Measurements from ENCODE around the gene LY86. TPM values are rescaled to one million over a fixed set of nuclear protein-coding genes. Genes with fewer than 3 reads are reported as not detected.

LY86 gene
- total RNA-seq, 1 donor from 2014 or later, result 1.2 TPM

DNA sequence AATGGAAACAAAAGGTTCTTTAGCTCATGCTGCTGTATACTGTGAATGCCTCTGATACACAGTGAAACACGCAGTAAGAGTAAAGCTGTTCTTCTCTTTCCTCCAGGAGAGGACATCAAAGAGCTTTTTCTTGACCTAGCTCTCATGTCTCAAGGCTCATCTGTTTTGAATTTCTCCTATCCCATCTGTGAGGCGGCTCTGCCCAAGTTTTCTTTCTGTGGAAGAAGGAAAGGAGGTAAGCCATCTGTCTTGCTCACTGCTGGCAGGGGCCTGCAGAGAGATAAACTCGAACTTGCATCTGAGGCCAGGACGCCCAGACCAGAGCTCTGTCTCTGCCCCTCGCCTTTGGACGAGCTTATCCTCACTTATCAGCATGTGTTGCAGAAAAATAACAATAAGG, 37.7 kb downstream of the LY86 start:
- TF ChIP-seq, protein P1, sequence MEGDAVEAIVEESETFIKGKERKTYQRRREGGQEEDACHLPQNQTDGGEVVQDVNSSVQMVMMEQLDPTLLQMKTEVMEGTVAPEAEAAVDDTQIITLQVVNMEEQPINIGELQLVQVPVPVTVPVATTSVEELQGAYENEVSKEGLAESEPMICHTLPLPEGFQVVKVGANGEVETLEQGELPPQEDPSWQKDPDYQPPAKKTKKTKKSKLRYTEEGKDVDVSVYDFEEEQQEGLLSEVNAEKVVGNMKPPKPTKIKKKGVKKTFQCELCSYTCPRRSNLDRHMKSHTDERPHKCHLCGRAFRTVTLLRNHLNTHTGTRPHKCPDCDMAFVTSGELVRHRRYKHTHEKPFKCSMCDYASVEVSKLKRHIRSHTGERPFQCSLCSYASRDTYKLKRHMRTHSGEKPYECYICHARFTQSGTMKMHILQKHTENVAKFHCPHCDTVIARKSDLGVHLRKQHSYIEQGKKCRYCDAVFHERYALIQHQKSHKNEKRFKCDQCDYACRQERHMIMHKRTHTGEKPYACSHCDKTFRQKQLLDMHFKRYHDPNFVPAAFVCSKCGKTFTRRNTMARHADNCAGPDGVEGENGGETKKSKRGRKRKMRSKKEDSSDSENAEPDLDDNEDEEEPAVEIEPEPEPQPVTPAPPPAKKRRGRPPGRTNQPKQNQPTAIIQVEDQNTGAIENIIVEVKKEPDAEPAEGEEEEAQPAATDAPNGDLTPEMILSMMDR (IDR thresholded peaks at IDR 0.05; ENCODE audit: borderline replicate concordance), result no peak
- H3K27me3 ChIP-seq (ENCODE audit: low read depth), result no peaks in the 10 kb centered on the region
- H3K9me3 ChIP-seq (replicated peaks), result no peaks in the 10 kb centered on the region
- peaks cover 17% of the 10 kb centered on the region for H3K4me1 ChIP-seq
- no peak for DNase-seq
- no peaks in the 10 kb centered on the region for H3K36me3 ChIP-seq
- no peak overlapping the region for H3K27ac ChIP-seq (replicated peaks)
- intact Hi-C loops (cut with micrococcal nuclease), result no loop called here
- H3K4me3 ChIP-seq, result no peak overlapping the region

DNA sequence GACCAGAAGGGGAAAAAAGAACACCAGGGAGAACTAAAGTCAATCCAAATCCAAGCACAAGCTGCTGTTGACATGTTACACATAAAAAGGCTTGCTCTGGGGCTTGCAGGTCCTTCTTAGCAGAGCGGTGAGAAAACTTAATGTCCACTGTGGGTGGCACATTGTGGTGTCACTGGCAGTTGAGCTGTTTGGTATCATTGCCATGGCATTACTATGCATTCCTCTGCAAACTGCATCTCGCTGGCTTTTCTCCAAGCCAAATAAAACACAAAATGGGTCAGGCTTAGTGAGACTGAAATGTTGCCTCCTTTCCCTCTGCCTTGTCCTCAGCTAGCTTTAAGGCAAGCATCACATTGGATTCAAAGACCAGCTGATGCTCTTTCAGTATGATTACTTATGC, 40.9 kb downstream of the LY86 start:
- TF ChIP-seq, protein P1 (IDR thresholded peaks at IDR 0.05; ENCODE audit: borderline replicate concordance), result no peak
- no peaks in the 10 kb centered on the region for H3K36me3 ChIP-seq
- no peaks in the 10 kb centered on the region for H3K9me3 ChIP-seq (replicated peaks)
- no peak overlapping the region for H3K27ac ChIP-seq (replicated peaks)
- H3K4me3 ChIP-seq, result no peak overlapping the region
- no peak for DNase-seq
- intact Hi-C loops (cut with micrococcal nuclease), result no loop called here
- no peaks in the 10 kb centered on the region for H3K27me3 ChIP-seq (ENCODE audit: low read depth)
- peaks cover 6% of the 10 kb centered on the region for H3K4me1 ChIP-seq

DNA sequence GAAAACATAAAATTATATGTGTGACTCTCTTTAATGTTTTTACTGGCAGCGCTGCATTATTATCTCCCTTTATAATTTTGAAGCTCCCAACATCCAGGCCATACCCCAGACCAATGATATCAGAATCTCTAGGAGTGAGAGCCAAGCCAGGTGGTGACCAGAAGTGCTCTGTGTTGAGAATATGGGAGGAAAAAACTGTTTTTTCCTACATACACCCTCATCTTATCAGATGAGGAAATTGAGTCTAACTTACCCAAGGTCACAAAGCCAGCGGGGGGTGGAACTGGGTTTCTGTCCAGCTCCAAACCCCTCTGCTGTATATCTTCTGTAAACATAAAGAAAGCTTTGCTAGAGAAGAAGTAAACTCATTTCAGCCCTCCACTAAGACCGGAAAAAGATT, 42.5 kb downstream of the LY86 start:
- Histone ChIP-seq H3K9me3 (replicated peaks) (no peaks in the 10 kb centered on the region), H3K4me3 (no peak overlapping the region), H3K4me1 (peaks cover 6% of the 10 kb centered on the region), H3K27ac (replicated peaks) (no peak overlapping the region), H3K36me3 (no peaks in the 10 kb centered on the region), H3K27me3 (ENCODE audit: low read depth) (no peaks in the 10 kb centered on the region)
- DNase-seq, result no peak
- intact Hi-C loops (cut with micrococcal nuclease), result no loop called here
- TF ChIP-seq, protein P1 (IDR thresholded peaks at IDR 0.05; ENCODE audit: borderline replicate concordance), result no peak

DNA sequence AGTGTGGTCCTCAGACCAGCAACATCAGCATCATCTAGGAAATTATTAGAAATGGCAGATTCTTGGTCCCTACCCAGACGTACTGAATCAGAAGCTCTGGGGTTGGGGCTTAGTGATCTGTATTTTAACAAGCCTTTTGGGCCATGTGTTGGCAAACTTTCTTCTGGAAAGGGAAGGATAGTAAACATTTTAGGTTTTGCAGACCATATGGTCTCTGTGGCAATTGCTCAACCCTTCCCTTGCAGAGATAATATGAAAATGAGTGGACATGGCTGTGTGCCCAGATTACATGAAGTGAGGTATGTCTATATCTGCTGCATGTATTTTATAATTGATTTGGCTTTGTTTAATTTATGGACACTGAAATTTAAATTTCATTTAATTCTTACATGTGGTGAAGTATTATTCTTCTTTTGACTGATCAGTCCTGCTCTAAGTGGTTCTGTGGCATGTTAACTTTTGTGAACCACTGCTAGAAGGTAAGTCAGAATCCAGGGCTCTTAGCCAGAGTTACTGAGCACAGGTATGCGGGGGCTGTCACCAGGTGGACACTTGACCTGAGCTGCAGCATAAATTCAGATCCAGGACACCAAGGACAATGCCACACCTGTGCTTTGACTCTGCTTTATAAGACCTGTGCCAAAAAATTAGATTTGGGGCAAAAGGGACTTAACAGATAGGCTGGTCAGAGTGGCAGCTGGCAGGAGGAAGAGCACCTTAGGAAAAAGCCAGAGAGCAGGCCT, 43.2 kb downstream of the LY86 start:
- no peaks in the 10 kb centered on the region for H3K36me3 ChIP-seq
- no peak overlapping the region for H3K27ac ChIP-seq (replicated peaks)
- no peaks in the 10 kb centered on the region for H3K9me3 ChIP-seq (replicated peaks)
- H3K4me3 ChIP-seq, result no peak overlapping the region
- TF ChIP-seq, protein P1 (IDR thresholded peaks at IDR 0.05; ENCODE audit: borderline replicate concordance), result no peak
- H3K4me1 ChIP-seq, result peaks cover under 1% of the 10 kb centered on the region
- no peaks in the 10 kb centered on the region for H3K27me3 ChIP-seq (ENCODE audit: low read depth)
- intact Hi-C loops (cut with micrococcal nuclease), result no loop called here
- no peak for DNase-seq

DNA sequence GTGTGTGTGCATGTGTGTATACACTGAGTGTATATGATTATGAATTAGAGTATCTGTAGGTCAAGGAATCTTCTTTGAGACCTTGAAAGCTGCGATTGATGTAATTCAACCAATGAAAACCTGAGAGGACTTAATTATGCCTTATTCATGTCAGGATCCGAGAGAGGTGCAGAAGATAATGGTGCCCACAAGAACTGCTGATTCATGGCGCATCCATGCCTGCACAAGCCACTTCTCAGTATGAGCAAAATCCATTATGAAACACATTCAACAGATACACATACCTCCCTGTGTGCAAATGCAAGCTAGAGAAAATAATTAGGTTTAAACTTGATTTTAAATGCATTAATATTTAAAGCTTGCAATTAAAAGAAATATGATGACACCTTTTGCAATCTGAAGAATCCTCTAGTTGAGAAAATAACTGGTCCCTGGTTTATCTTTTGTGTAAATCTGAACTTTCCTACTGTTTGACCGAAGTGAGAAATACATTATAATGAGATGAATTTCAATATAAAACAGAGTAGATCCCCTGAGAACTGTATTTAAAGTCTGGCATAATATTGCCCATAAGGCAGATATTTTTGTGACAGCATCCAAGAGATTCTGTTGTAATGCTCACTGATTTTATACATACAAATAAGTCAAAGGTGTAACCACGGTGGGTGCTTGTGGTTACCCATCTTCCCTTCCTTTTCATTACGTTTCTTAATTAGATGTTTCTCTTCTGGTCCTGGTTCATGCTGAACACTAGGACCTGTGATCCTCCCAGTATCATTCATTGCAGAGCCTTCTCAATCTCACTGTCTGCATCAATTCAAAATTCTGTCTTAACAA, 45.6 kb downstream of the LY86 start:
- H3K4me1 ChIP-seq, result no peaks in the 10 kb centered on the region
- H3K27me3 ChIP-seq (ENCODE audit: low read depth), result no peaks in the 10 kb centered on the region
- no peaks in the 10 kb centered on the region for H3K36me3 ChIP-seq
- no peak overlapping the region for H3K4me3 ChIP-seq
- TF ChIP-seq, protein P1 (IDR thresholded peaks at IDR 0.05; ENCODE audit: borderline replicate concordance), result no peak
- DNase-seq, result no peak
- intact Hi-C loops (cut with micrococcal nuclease), result no loop called here
- no peaks in the 10 kb centered on the region for H3K9me3 ChIP-seq (replicated peaks)
- H3K27ac ChIP-seq (replicated peaks), result no peak overlapping the region

All from left ventricle myocardium inferior (tissue), 1 donor.